CD4-positive, alpha-beta T cell treated with Interleukin-15 for 4 hours (primary cell): ENCODE data around the gene ALLC.

ENCODE experiments used
- DNase-seq: peaks from one replicate; pipeline ENCODE4 v3.0.0-alpha.2; 2020; ENCODE audit warnings: low spot score

ALLC gene

DNA sequence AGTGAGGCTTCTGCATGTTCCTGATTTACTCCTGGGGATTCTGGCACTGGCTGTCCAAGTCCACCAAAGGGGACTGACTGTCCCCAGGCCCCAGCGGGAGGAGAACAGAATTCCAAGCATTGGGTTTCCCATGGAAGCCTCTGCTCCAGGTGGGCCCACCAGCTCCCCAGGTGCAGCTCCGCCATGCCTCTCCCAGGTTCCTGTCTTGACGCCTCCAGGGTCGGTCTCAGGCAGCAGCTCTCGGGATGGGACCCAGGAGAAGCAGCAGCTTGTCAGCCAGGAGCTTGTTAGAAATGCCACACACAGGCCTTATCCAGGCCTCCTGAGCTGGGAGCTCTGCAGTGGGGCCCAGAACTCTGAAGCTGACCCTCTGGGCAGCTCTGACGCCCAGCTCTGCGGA, 93.3 kb downstream of the ALLC start:
- no peak for DNase-seq

DNA sequence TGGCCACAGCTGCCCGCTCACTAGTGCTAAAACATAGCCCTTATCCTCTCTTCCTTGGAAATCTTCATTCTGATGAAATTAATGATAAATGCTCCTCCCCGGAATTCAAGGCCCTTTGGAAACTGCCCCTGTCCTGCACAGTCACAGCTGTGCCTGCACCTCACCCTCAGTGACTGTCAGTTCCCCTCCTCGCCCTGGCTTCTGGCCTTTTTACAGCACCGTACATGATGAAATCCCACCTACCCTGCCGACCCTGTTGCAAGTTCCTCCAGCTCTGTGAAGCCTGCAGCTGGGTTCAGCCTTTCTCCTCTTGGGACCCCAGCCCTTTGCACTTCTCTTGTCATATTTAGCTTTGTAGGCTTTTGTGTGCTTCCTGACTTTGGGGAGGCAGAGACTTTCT, 93.8 kb downstream of the ALLC start:
- DNase-seq, result no peak
